GM06990 (cell line): Measurements from ENCODE around the gene ZNF384.
A peak's percentile ranks its signal among the peaks of the same experiment; 100 is the strongest.

ENCODE experiments used
- DNase-seq: peaks from one replicate; pipeline ENCODE4 v3.0.0-alpha.2; 2011; ENCODE audit not compliant: insufficient read length; ENCODE audit errors: extremely low read depth
- H3K27me3 ChIP-seq: replicated peaks from 2 replicates; pipeline ENCODE4 v1.6.0; 2011; ENCODE audit warnings: low read length; ENCODE audit not compliant: control insufficient read depth, insufficient read depth
- H3K36me3 ChIP-seq: 2 replicates; pipeline ENCODE4 v1.5.1; 2011; ENCODE audit warnings: low read length; ENCODE audit not compliant: control insufficient read depth, insufficient read depth
- H3K4me3 ChIP-seq: replicated peaks from 2 replicates; pipeline ENCODE4 v1.5.1; 2011; ENCODE audit warnings: low read depth, mild to moderate bottlenecking, control low read depth, low read length
- TF ChIP-seq, protein P1 (sequence below): IDR thresholded peaks from 2 replicates; pipeline ENCODE4 v1.5.1; 2011; ENCODE audit warnings: low read length, control low read depth, mild to moderate bottlenecking, inconsistent platforms; ENCODE audit not compliant: insufficient read depth, poor library complexity, severe bottlenecking

Gene ZNF384

DNA sequence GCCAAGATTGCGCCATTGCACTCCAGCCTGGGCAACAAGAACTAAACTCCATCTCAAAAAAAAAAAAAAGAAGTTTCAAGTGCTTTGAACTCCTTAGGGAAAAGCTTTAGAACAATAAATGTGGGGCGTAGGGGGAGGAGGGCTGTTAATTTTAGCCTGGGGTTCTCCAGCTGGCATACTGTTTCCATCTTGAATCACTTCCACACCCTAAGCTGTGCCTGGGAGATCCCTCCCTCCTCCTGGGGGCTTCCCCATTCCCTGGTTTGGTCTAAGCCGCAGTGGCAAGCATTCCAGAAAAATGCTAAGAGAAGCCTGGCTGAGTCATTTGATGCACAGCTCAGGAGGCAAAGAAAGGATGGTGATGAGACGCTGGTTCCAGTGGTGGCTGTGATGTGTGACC, 2.3 kb upstream of the ZNF384 start:
- Histone ChIP-seq H3K27me3 (no peaks in the 10 kb centered on the region), H3K36me3 (no peaks in the 10 kb centered on the region), H3K4me3 (no peak overlapping the region)
- TF ChIP-seq, protein P1, sequence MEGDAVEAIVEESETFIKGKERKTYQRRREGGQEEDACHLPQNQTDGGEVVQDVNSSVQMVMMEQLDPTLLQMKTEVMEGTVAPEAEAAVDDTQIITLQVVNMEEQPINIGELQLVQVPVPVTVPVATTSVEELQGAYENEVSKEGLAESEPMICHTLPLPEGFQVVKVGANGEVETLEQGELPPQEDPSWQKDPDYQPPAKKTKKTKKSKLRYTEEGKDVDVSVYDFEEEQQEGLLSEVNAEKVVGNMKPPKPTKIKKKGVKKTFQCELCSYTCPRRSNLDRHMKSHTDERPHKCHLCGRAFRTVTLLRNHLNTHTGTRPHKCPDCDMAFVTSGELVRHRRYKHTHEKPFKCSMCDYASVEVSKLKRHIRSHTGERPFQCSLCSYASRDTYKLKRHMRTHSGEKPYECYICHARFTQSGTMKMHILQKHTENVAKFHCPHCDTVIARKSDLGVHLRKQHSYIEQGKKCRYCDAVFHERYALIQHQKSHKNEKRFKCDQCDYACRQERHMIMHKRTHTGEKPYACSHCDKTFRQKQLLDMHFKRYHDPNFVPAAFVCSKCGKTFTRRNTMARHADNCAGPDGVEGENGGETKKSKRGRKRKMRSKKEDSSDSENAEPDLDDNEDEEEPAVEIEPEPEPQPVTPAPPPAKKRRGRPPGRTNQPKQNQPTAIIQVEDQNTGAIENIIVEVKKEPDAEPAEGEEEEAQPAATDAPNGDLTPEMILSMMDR: no peak
- DNase-seq: no peak

DNA sequence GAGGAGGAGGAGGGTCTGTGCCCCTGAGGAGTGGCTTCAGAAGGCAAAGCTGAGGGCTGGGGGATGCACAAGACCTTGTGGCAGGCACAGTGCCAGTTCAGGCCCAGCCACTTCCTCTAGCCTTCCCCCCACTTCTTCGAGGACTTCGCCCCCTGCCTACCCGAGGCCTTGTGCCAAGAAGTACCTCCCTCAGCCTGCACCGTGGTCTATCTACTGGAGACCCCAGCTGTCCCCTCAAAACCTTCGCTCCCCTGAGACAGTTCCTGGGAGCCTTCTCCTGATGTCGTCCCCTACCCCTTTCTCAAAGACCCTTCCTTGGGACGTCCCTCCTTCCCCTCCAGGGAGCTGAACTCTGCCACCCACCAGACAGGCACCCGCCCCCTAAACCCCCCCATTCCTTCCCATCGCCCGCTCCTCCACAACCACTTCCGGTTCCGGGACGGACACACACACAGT, 604 bp downstream of the ZNF384 start:
- Histone ChIP-seq H3K36me3 (no peaks in the 10 kb centered on the region; the same call in 1 of the 2 replicates), H3K4me3 (peak overlapping the region; percentile 98)
- DNase-seq: no peak

GRCh38 chr12:6685814-6686213, 3.4 kb downstream of the ZNF384 start:
- no peaks in the 10 kb centered on the region for H3K27me3 ChIP-seq
- no peak for DNase-seq
- TF ChIP-seq, protein P1: no peak
- H3K4me3 ChIP-seq: no peak overlapping the region
- H3K36me3 ChIP-seq: no peaks in the 10 kb centered on the region; the same call in 1 of the 2 replicates

More for the DNA sequence above, 604 bp downstream of the ZNF384 start:
- TF ChIP-seq, protein P1: no peak
- H3K27me3 ChIP-seq: no peaks in the 10 kb centered on the region

DNA sequence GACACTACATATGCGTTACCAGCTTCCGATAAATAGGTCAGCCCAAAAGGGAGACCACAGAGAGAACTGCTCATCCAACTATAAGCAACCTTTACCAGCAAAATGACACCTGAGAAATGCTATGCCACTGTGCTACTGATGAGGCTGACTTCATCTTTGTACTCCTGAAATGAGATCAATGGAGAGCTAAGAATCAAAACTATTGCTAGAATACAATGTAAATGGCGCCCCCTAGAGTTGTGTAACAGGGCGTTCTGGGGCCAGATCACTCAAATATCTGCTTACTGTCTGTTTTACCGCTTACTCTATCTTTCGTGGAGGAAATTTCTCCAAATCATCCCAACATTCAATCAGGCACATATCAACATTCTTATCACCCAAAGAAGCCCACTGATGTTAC, 4.6 kb downstream of the ZNF384 start:
- Histone ChIP-seq H3K4me3 (no peak overlapping the region), H3K36me3 (peaks cover 2% of the 10 kb centered on the region), H3K27me3 (no peaks in the 10 kb centered on the region)
- TF ChIP-seq, protein P1: peak; percentile 48
- DNase-seq: no peak

DNA sequence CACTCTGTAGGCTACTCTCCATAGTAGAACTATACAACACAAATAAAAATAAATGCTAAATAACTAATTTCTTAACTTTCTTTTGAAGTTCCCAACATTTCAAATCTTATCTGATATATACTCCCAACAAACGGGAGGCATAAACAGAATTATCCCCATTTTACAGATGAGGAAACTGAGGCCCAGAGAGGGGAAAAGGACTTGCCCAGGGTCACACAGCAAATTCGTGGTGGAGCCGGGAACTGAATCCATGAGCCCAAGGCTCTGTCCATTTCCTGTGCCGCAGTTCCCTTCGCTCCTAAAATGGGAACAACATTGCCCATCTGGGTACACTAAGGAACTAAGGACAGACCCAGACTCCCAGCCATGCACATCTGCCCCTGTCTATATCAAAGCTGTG, 12.2 kb downstream of the ZNF384 start:
- no peaks in the 10 kb centered on the region for H3K27me3 ChIP-seq
- peaks cover 39% of the 10 kb centered on the region for H3K36me3 ChIP-seq
- TF ChIP-seq, protein P1: no peak

GRCh38 chr12:6672143-6672542, 17.0 kb downstream of the ZNF384 start:
- Histone ChIP-seq H3K27me3 (no peaks in the 10 kb centered on the region), H3K4me3 (no peak overlapping the region), H3K36me3 (peaks cover 46% of the 10 kb centered on the region)
- TF ChIP-seq, protein P1: no peak
- DNase-seq: no peak

More for the DNA sequence above, 12.2 kb downstream of the ZNF384 start:
- DNase-seq: no peak
- H3K4me3 ChIP-seq: no peak overlapping the region
